NT2/D1 (cell line): ENCODE data around the gene STAT6.

ENCODE experiments used
- SUZ12 ChIP-seq: IDR thresholded peaks from 2 replicates; pipeline ENCODE4 v1.6.1; 2011; ENCODE audit not compliant: insufficient read length, insufficient read depth; ENCODE audit errors: extremely low read depth
- YY1 ChIP-seq: IDR thresholded peaks from 2 replicates; pipeline ENCODE4 v1.6.1; 2011; ENCODE audit not compliant: insufficient read length, insufficient read depth
- ZNF274 ChIP-seq: IDR thresholded peaks from 2 replicates; pipeline ENCODE4 v1.6.1; 2011; ENCODE audit warnings: mild to moderate bottlenecking, low read depth, low read length

GRCh38 chr12:57066245-57066644 lies 44.9 kb downstream of the STAT6 start:
- TF ChIP-seq YY1 (no peak), SUZ12 (no peak), ZNF274 (no peak)
